A673 (cell line): Measurements from ENCODE around the gene MAP1LC3B2. TPM values are rescaled to one million over a fixed set of nuclear protein-coding genes. Genes with fewer than 3 reads are reported as not detected.

Source experiments
- BruUV-seq: library from RNA; stranded (reverse); fragments of 400-500 nt; replicated peaks from 2 replicates; lab custom pipeline; 2021; lab: Mats Ljungman, UMichigan
- CTCF ChIA-PET: fragments of 300-600 bp; sonication (Branson Sonifier 250); formaldehyde crosslinking; loops from one replicate; lab custom pipeline; 2022; ENCODE audit warnings: antibody characterized with exemption; lab: Charles Lee
- POLR2A ChIA-PET: fragments of 300-600 bp; sonication (Branson Sonifier 250); formaldehyde crosslinking; loops from one replicate; lab custom pipeline; 2022; ENCODE audit warnings: antibody characterized with exemption; ENCODE audit not compliant: low non-redundant PET; lab: Charles Lee
- DNase-seq: peaks from one replicate; pipeline ENCODE4 v3.0.0-alpha.2; 2015; ENCODE audit warnings: low spot score
- H3K27ac ChIP-seq: fragments of 200-600 bp; sonication (generic); 2 replicates; pipeline ENCODE4 v1.5.1; 2016; ENCODE audit warnings: mixed run types, low read depth, mild to moderate bottlenecking, mixed read lengths, antibody characterized with exemption, low read length; ENCODE audit not compliant: poor library complexity, severe bottlenecking
- H3K27me3 ChIP-seq: fragments of 200-600 bp; sonication (generic); replicated peaks from 2 replicates; pipeline ENCODE4 v1.6.1; 2017; ENCODE audit warnings: mixed run types, low read depth, mild to moderate bottlenecking, mixed read lengths, antibody characterized with exemption, low read length; ENCODE audit not compliant: insufficient read depth, poor library complexity
- H3K36me3 ChIP-seq: fragments of 200-600 bp; sonication (generic); 2 replicates; pipeline ENCODE4 v1.6.1; 2016; ENCODE audit warnings: mixed run types, mild to moderate bottlenecking, mixed read lengths, antibody characterized with exemption, low read length; ENCODE audit not compliant: insufficient read depth, poor library complexity, severe bottlenecking
- H3K4me1 ChIP-seq: fragments of 200-600 bp; sonication (generic); 2 replicates; pipeline ENCODE4 v1.6.1; 2017; ENCODE audit warnings: mixed run types, mild to moderate bottlenecking, mixed read lengths, antibody characterized with exemption, low read length; ENCODE audit not compliant: insufficient read depth, poor library complexity, severe bottlenecking
- H3K4me3 ChIP-seq: fragments of 200-600 bp; sonication (generic); 2 replicates; pipeline ENCODE4 v1.5.1; 2016; ENCODE audit warnings: low read depth, mixed run types, mild to moderate bottlenecking, mixed read lengths, low read length; ENCODE audit not compliant: poor library complexity, severe bottlenecking
- H3K9me3 ChIP-seq: fragments of 200-600 bp; sonication (generic); 2 replicates; pipeline ENCODE4 v1.6.1; 2016; ENCODE audit warnings: mixed run types, low read depth, mild to moderate bottlenecking, mixed read lengths, antibody characterized with exemption, low read length; ENCODE audit not compliant: poor library complexity, severe bottlenecking
- EZH2 ChIP-seq: fragments of 200-600 bp; sonication (generic); IDR thresholded peaks from 2 replicates; pipeline ENCODE4 v1.6.1; 2017; ENCODE audit warnings: borderline replicate concordance, low read depth, mild to moderate bottlenecking, mixed read lengths, antibody characterized with exemption, low read length; ENCODE audit not compliant: poor library complexity, severe bottlenecking
- intact Hi-C: fragments of 100-400 bp; cut with micrococcal nuclease; formaldehyde crosslinking; loops from one replicate; pipeline ENCODE4 v1.10.0; 2022; ENCODE audit not compliant: unreplicated experiment
- total RNA-seq: library from RNA; stranded (reverse); gene quantifications from 2 replicates; pipeline ENCODE4 v1.2.3, GENCODE V29; 2021
- TF ChIP-seq, protein P1 (sequence below): fragments of 300-800, 200-600 bp; sonication (generic); conservative IDR thresholded peaks from 2 replicates; pipeline ENCODE4 v1.5.1; 2017; ENCODE audit warnings: low read depth, mild to moderate bottlenecking, antibody characterized with exemption, low read length, moderate library complexity, mixed read lengths

The MAP1LC3B2 gene
- total RNA-seq, 1 experiment from 2014 or later, result 1.7 TPM

DNA sequence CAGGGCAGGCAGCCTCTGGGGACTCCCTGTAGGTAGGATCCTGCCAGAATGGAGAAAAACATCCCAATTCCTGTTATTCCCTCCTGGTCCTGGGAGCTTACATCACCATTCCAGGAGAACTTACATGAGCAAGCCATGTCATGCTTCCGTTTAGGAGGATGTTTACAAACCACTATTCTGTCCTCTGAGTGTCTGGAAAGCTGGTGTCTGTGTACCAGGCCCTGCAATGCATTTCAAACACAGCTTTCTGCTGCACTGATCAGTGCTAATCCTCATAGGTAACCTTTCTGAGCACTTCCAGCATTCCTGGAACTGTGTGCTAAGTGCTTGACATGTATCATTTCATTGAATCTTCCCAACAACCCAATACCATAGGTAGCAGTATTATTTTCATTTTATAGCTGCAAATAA lies 19.8 kb upstream of the MAP1LC3B2 start:
- Histone ChIP-seq H3K4me1 (peaks cover 24% of the 10 kb centered on the region), H3K27ac (no peak overlapping the region), H3K36me3 (no peaks in the 10 kb centered on the region), H3K27me3 (no peaks in the 10 kb centered on the region), H3K4me3 (no peak overlapping the region), H3K9me3 (no peaks in the 10 kb centered on the region)
- no TSS peak for BruUV-seq
- CTCF ChIA-PET, result interaction anchor here (0.6 kb wide), 1 partner anchor 383 kb away, joined by 5 read pairs; no protein-coding TSS in a partner anchor
- intact Hi-C loops, result loop anchor here (10.0 kb wide), 1 partner anchor 395 kb away; no protein-coding TSS in a partner anchor
- no peak for DNase-seq
- TF ChIP-seq EZH2, result no peak
- POLR2A ChIA-PET, result no interaction called here

DNA sequence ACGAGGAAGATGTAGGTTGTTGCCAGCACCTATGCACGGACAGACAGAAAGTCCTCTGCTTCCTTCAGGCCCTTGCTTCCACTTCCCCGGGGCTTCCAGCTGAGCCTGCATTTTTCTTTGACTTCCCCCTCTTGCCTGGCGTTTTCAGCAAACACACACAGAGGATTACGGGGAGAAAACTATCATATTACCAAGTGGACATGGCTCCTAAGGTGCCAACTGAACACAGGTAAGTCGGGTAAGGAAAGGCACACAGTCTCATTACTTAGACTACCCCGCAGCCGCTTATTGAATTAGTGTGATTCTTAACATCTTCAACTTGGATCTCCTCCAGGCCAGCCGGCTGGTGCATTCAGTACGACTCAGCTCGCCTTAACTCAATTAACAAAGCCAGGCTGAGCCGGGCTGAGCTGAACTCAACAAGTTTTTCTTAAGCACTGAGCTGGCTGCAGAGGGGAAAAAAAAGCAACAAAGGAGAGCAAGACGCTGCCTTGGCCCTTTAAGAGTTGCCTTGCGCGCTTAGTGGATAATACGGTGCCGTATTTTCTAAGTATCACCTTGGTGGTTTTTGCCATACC lies 19.2 kb upstream of the MAP1LC3B2 start:
- POLR2A ChIA-PET, result interaction anchor here (0.7 kb wide), 1 partner anchor 12 kb away, joined by 4 read pairs; no protein-coding TSS in a partner anchor
- Histone ChIP-seq H3K27me3 (no peaks in the 10 kb centered on the region), H3K27ac (peak overlapping the region; percentile 25), H3K9me3 (no peaks in the 10 kb centered on the region), H3K4me3 (peak overlapping the region; percentile 16), H3K36me3 (no peaks in the 10 kb centered on the region), H3K4me1 (peaks cover 24% of the 10 kb centered on the region)
- no TSS peak for BruUV-seq
- peak; percentile 95 for DNase-seq
- intact Hi-C loops, result loop anchor here (10.0 kb wide), 1 partner anchor 395 kb away; no protein-coding TSS in a partner anchor
- TF ChIP-seq, protein P1, sequence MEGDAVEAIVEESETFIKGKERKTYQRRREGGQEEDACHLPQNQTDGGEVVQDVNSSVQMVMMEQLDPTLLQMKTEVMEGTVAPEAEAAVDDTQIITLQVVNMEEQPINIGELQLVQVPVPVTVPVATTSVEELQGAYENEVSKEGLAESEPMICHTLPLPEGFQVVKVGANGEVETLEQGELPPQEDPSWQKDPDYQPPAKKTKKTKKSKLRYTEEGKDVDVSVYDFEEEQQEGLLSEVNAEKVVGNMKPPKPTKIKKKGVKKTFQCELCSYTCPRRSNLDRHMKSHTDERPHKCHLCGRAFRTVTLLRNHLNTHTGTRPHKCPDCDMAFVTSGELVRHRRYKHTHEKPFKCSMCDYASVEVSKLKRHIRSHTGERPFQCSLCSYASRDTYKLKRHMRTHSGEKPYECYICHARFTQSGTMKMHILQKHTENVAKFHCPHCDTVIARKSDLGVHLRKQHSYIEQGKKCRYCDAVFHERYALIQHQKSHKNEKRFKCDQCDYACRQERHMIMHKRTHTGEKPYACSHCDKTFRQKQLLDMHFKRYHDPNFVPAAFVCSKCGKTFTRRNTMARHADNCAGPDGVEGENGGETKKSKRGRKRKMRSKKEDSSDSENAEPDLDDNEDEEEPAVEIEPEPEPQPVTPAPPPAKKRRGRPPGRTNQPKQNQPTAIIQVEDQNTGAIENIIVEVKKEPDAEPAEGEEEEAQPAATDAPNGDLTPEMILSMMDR, result no peak
- TF ChIP-seq EZH2, result no peak
- CTCF ChIA-PET, result no interaction called here

DNA sequence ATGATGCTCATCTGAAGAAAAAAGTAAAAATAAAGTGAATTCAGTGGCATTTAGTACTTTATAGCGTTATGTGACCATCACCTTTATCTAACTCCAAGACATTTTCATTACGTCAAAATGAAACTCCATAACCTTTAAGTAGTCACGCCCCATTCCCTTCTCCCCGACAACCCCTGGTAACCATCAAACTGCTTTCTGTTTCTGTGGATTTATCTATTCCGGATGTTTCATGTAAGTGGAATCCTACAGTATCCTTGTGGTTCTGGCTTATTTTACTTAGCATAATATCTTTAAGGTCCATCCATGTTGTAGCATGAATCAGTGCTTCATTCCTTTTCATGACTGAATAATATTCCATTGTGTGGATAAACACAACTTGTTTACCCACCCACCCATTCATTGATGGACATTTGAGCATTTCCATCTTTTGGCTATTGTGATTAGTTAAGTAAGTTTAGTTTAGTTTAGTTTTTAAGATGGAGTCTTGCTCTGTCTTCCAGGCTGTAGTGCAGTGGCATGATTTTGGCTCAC lies 18.5 kb upstream of the MAP1LC3B2 start:
- Histone ChIP-seq H3K36me3 (no peaks in the 10 kb centered on the region), H3K4me3 (peak overlapping the region; percentile 16), H3K27me3 (no peaks in the 10 kb centered on the region), H3K4me1 (peaks cover 24% of the 10 kb centered on the region), H3K9me3 (no peaks in the 10 kb centered on the region), H3K27ac (peak overlapping the region; percentile 25)
- POLR2A ChIA-PET, result interaction anchor here (0.7 kb wide), 1 partner anchor 12 kb away, joined by 4 read pairs; no protein-coding TSS in a partner anchor
- no peak for DNase-seq
- intact Hi-C loops, result no loop called here
- no TSS peak for BruUV-seq
- TF ChIP-seq, protein P1, result no peak
- TF ChIP-seq EZH2, result no peak
- CTCF ChIA-PET, result no interaction called here
